H1 (cell line): Measurements from ENCODE around the gene PPFIBP2. TPM values are rescaled to one million over a fixed set of nuclear protein-coding genes. Genes with fewer than 3 reads are reported as not detected.
A peak's percentile ranks its signal among the peaks of the same experiment; 100 is the strongest.

ENCODE experiments used
- CTCF ChIA-PET: fragments of 300-600 bp; sonication (Branson Sonifier 250); formaldehyde crosslinking; loops from one replicate; lab custom pipeline; 2021; ENCODE audit not compliant: partially characterized antibody; lab: Charles Lee
- POLR2A ChIA-PET: fragments of 300-600 bp; sonication (Branson Sonifier 250); formaldehyde crosslinking; loops from one replicate; lab custom pipeline; 2021; ENCODE audit warnings: inconsistent platforms; ENCODE audit not compliant: partially characterized antibody; lab: Charles Lee
- DNase-seq, 2 experiments: peaks; one replicate each; pipeline versions ENCODE4 v3.0.0 to v3.0.0-alpha.2; 2010 to 2022; ENCODE audit warnings: low spot score in 2 of 2, low read depth in 1 of 2, mixed read lengths in 1 of 2
- FAIRE-seq: peaks from 2 replicates; lab custom pipeline; 2011; peaks lifted over from hg19 to GRCh38; lab: Jason Lieb, UNC
- H2AFZ ChIP-seq: 2 replicates; pipeline ENCODE4 v1.8.1; 2012; ENCODE audit warnings: low read length, inconsistent platforms
- H2AK5ac ChIP-seq: 2 replicates; pipeline ENCODE4 v1.6.1; 2013; ENCODE audit warnings: low read depth, low read length
- H2BK120ac ChIP-seq: replicated peaks from 2 replicates; pipeline ENCODE3; 2013; ENCODE audit warnings: low read depth, low read length, inconsistent platforms
- H2BK12ac ChIP-seq: 2 replicates; pipeline ENCODE4 v1.6.1; 2013; ENCODE audit warnings: low read depth, low read length
- H2BK15ac ChIP-seq: 2 replicates; pipeline ENCODE4 v1.6.1; 2013; ENCODE audit warnings: low read length
- H2BK20ac ChIP-seq: 2 replicates; pipeline ENCODE4 v1.6.1; 2013; ENCODE audit warnings: low read length
- H2BK5ac ChIP-seq: 2 replicates; pipeline ENCODE4 v1.6.1; 2013; ENCODE audit warnings: low read depth, low read length
- H3K14ac ChIP-seq: 2 replicates; pipeline ENCODE4 v1.6.1; 2013; ENCODE audit warnings: inconsistent platforms; ENCODE audit not compliant: insufficient read length
- H3K18ac ChIP-seq: 2 replicates; pipeline ENCODE4 v1.6.1; 2013; ENCODE audit warnings: low read length; ENCODE audit errors: extremely low read depth
- H3K23ac ChIP-seq: 2 replicates; pipeline ENCODE4 v1.6.1; 2013; ENCODE audit warnings: inconsistent platforms; ENCODE audit not compliant: insufficient read length
- H3K23me2 ChIP-seq: 2 replicates; pipeline ENCODE4 v1.6.1; 2013; ENCODE audit warnings: low read depth, low read length
- H3K27ac ChIP-seq: 2 replicates; pipeline ENCODE4 v1.6.1; 2011; ENCODE audit warnings: low read depth, low read length, inconsistent platforms
- H3K27me3 ChIP-seq, 4 experiments: replicated peaks in 1 of 4; 1 replicate in 1 of 4; 2 replicates in 3 of 4; pipeline versions ENCODE4 v1.6.1 to v1.8.1; 2011 to 2013; ENCODE audit warnings: low read length in 3 of 4, mild to moderate bottlenecking in 3 of 4, inconsistent platforms in 2 of 4, mixed read lengths in 2 of 4, moderate library complexity in 1 of 4; ENCODE audit not compliant: control insufficient read depth in 3 of 4, insufficient read depth in 3 of 4; ENCODE audit errors: extremely low read depth in 1 of 4
- H3K36me3 ChIP-seq, 4 experiments: 2 replicates each; pipeline versions ENCODE4 v1.6.1 to v1.8.1; 2011 to 2013; ENCODE audit warnings: mild to moderate bottlenecking in 4 of 4, low read length in 3 of 4, moderate library complexity in 2 of 4, control low read depth in 1 of 4, inconsistent platforms in 1 of 4; ENCODE audit not compliant: insufficient read depth in 4 of 4, control insufficient read depth in 2 of 4
- H3K4ac ChIP-seq: replicated peaks from 2 replicates; pipeline ENCODE3; 2013; ENCODE audit warnings: low read length, low read depth, mixed read lengths, inconsistent platforms; ENCODE audit not compliant: insufficient read length
- H3K4me1 ChIP-seq, 4 experiments: replicated peaks in 1 of 4; 1 replicate in 1 of 4; 2 replicates in 3 of 4; pipeline versions ENCODE4 v1.6.1 to v1.8.1; 2011 to 2013; ENCODE audit warnings: low read length in 3 of 4, inconsistent platforms in 2 of 4, mixed read lengths in 1 of 4; ENCODE audit not compliant: insufficient read depth in 4 of 4, control insufficient read depth in 3 of 4
- H3K4me2 ChIP-seq, 2 experiments: 2 replicates each; pipeline versions ENCODE4 v1.6.1 to v1.8.1; 2011 to 2013; ENCODE audit warnings: low read depth in 2 of 2, low read length in 2 of 2, control low read depth in 1 of 2, inconsistent platforms in 1 of 2, mild to moderate bottlenecking in 1 of 2; ENCODE audit not compliant: insufficient read depth in 1 of 2
- H3K4me3 ChIP-seq, 4 experiments: fragments of 200-600, 300-600 bp in 1 of 4; sonication (generic), shearing (Covaris generic), sonication (Bioruptor Twin) in 1 of 4; 2 replicates each; pipeline versions ENCODE4 v1.5.1 to v1.8.1; 2011 to 2016; ENCODE audit warnings: low read length in 4 of 4, low read depth in 3 of 4, control low read depth in 2 of 4, inconsistent platforms in 2 of 4, mild to moderate bottlenecking in 2 of 4, mixed read lengths in 1 of 4, moderate library complexity in 1 of 4; ENCODE audit not compliant: insufficient read depth in 2 of 4; ENCODE audit errors: extremely low read depth in 1 of 4
- H3K56ac ChIP-seq: replicated peaks from 2 replicates; pipeline ENCODE3; 2013; ENCODE audit warnings: low read depth, mild to moderate bottlenecking, mixed read lengths, low read length, inconsistent platforms; ENCODE audit not compliant: insufficient read length
- H3K79me1 ChIP-seq: 2 replicates; pipeline ENCODE4 v1.6.1; 2013; ENCODE audit warnings: low read depth, low read length, control low read depth
- H3K79me2 ChIP-seq, 2 experiments: 2 replicates each; pipeline versions ENCODE4 v1.6.1 to v1.8.1; 2012 to 2013; ENCODE audit warnings: low read length in 2 of 2, mild to moderate bottlenecking in 2 of 2, inconsistent platforms in 1 of 2; ENCODE audit not compliant: insufficient read depth in 2 of 2, control insufficient read depth in 1 of 2
- H3K9ac ChIP-seq, 4 experiments: replicated peaks in 1 of 4; 1 replicate in 1 of 4; 2 replicates in 3 of 4; pipeline versions ENCODE4 v1.6.1 to v1.8.1; 2011 to 2013; ENCODE audit warnings: low read depth in 3 of 4, low read length in 3 of 4, control low read depth in 2 of 4, mild to moderate bottlenecking in 2 of 4, moderate library complexity in 2 of 4, inconsistent platforms in 1 of 4; ENCODE audit errors: extremely low read depth in 1 of 4
- H3K9me3 ChIP-seq, 2 experiments: 2 replicates each; pipeline versions ENCODE4 v1.6.1 to v1.8.1; 2012 to 2013; ENCODE audit warnings: mild to moderate bottlenecking in 2 of 2, moderate library complexity in 2 of 2, control low read depth in 1 of 2, inconsistent platforms in 1 of 2, low read depth in 1 of 2, low read length in 1 of 2, mixed read lengths in 1 of 2; ENCODE audit not compliant: insufficient read depth in 2 of 2
- H4K20me1 ChIP-seq, 2 experiments: replicated peaks in 1 of 2; 2 replicates each; pipeline versions ENCODE3 to v1.8.1; 2011 to 2013; ENCODE audit warnings: inconsistent platforms in 2 of 2, low read length in 2 of 2, mild to moderate bottlenecking in 1 of 2; ENCODE audit not compliant: insufficient read depth in 2 of 2, control insufficient read depth in 1 of 2
- H4K5ac ChIP-seq: 2 replicates; pipeline ENCODE4 v1.6.1; 2013; ENCODE audit warnings: low read length, low read depth, mixed read lengths, inconsistent platforms; ENCODE audit not compliant: insufficient read length
- H4K8ac ChIP-seq: 2 replicates; pipeline ENCODE4 v1.8.0; 2013; ENCODE audit warnings: mild to moderate bottlenecking, moderate library complexity, low read length, inconsistent platforms; ENCODE audit not compliant: insufficient read depth; ENCODE audit errors: extremely low read depth
- H4K91ac ChIP-seq: replicated peaks from 2 replicates; pipeline ENCODE3; 2013; ENCODE audit warnings: low read length, mixed read lengths, inconsistent platforms; ENCODE audit not compliant: insufficient read length
- CBX5 ChIP-seq: fragments of 300-800, 300-1000 bp; sonication (generic); IDR thresholded peaks from 2 replicates; pipeline ENCODE4 v1.7.1; 2016; ENCODE audit warnings: antibody characterized with exemption, low read length, low read depth
- EZH2 ChIP-seq: fragments of 200-600 bp; sonication (generic); IDR thresholded peaks from 2 replicates; pipeline ENCODE4 v1.7.1; 2012; ENCODE audit warnings: low read depth, mild to moderate bottlenecking, moderate library complexity, low read length, inconsistent platforms; ENCODE audit not compliant: severe bottlenecking
- JUND ChIP-seq: IDR thresholded peaks from 2 replicates; pipeline ENCODE4 v1.6.1; 2011; ENCODE audit warnings: mild to moderate bottlenecking, improper control_type of control experiment, low read length
- KDM4A ChIP-seq: IDR thresholded peaks from one replicate; pipeline ENCODE4 v1.7.1; 2012; ENCODE audit warnings: low read depth, mild to moderate bottlenecking, moderate library complexity, low read length, inconsistent platforms; ENCODE audit not compliant: severe bottlenecking
- RNF2 ChIP-seq: fragments of 200-900, 300-1000 bp; sonication (generic); IDR thresholded peaks from 2 replicates; pipeline ENCODE4 v1.7.1; 2016; ENCODE audit warnings: borderline replicate concordance, low read depth, mild to moderate bottlenecking, antibody characterized with exemption, low read length; ENCODE audit not compliant: poor library complexity, severe bottlenecking; ENCODE audit errors: missing control alignments
- RXRA ChIP-seq: IDR thresholded peaks from 2 replicates; pipeline ENCODE4 v1.6.1; 2011; ENCODE audit warnings: low read depth, mild to moderate bottlenecking, low read length, moderate library complexity; ENCODE audit not compliant: insufficient read depth
- WGBS, 2 experiments: shearing (Covaris generic) in 1 of 2; methylation state at CpG; one replicate each; pipeline versions ENCODE4 v1.1.6 to v1.1.7; 2013 to 2015; ENCODE audit warnings: low lambda C conversion rate in 2 of 2, mixed read lengths in 2 of 2, inconsistent platforms in 1 of 2, low coverage in 1 of 2, missing lambda C conversion rate in 1 of 2; ENCODE audit not compliant: insufficient replicate concordance in 2 of 2, insufficient coverage in 1 of 2, insufficient read length in 1 of 2; ENCODE audit errors: extremely low coverage in 1 of 2, missing lambda C conversion rate in 1 of 2; 5-methylcytosine and 5-hydroxymethylcytosine counted together
- polyA plus RNA-seq, 7 experiments: library from polyadenylated mRNA; depleted of rRNA in 3 of 7; stranded (reverse) in 5 of 7; unstranded in 2 of 7; fragments of >200 nt in 5 of 7; fragments of 200-250 nt in 2 of 7; gene quantifications; 1 replicate in 5 of 7; 2 replicates in 1 of 7; 4 replicates in 1 of 7; pipeline versions ENCODE4 v1.2.1 to v1.2.3, GENCODE V29; 2011 to 2013; ENCODE audit warnings: missing spikeins in 2 of 7, mixed read lengths in 2 of 7
- total RNA-seq: library from RNA; stranded (reverse); fragmentation: NEBNext Ultra II Directional; extraction: Animal tissue kit (Norgen Biotek cat#: 25700); gene quantifications from 2 replicates; pipeline ENCODE4 v1.2.1, GENCODE V29; 2021
- TF ChIP-seq, protein P1 (sequence below), 3 experiments: IDR thresholded peaks; 1 replicate in 2 of 3; 2 replicates in 1 of 3; pipeline versions ENCODE4 v1.5.1 to v1.6.1; 2011; ENCODE audit warnings: low read length in 3 of 3, mild to moderate bottlenecking in 3 of 3, inconsistent platforms in 2 of 3, low read depth in 1 of 3, moderate library complexity in 1 of 3; ENCODE audit not compliant: insufficient read depth in 1 of 3; ENCODE audit errors: control extremely low read depth in 1 of 3
- TF ChIP-seq, protein P2 (sequence below): IDR thresholded peaks from 2 replicates; pipeline ENCODE4 v1.6.1; 2011; ENCODE audit warnings: low read length, improper control_type of control experiment

The PPFIBP2 gene
- total and polyA plus RNA-seq, 2 of the 8 experiments (the other 6 are each of a cell fraction or from before 2014, with no cell fraction given) = 5.5 to 9.8 TPM

DNA sequence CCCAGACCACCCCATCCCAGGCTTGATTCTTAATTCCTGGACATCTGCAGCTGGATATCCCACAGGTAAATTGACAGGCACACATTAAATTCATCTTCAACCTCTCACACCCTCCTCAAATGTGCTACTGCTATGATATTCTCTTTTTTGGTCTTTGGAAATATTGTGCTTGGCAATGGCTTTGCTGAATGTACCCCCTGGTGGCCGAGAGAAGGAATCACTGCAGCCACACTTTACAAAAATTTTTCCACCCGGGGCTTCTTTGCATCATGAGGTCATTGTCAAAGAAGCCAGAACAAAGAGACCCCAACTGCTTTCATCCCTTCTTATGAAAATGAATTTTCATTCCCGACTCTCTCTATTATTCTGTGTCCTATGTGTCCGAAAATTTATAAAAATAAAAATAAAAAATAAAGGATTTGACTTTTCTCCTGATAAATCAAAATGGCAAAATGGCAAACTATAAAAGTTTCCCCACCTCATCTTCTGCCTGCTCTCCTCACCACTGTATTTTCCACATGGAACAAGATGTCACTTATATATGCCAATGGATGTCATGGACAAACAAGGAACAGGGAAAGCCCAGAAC, 174.5 kb downstream of the PPFIBP2 start:
- FAIRE-seq = peak; percentile 42
- peak overlapping the region; percentile 51; the same call in 1 of the 2 replicates for H2AFZ ChIP-seq
- TF ChIP-seq, protein P1, sequence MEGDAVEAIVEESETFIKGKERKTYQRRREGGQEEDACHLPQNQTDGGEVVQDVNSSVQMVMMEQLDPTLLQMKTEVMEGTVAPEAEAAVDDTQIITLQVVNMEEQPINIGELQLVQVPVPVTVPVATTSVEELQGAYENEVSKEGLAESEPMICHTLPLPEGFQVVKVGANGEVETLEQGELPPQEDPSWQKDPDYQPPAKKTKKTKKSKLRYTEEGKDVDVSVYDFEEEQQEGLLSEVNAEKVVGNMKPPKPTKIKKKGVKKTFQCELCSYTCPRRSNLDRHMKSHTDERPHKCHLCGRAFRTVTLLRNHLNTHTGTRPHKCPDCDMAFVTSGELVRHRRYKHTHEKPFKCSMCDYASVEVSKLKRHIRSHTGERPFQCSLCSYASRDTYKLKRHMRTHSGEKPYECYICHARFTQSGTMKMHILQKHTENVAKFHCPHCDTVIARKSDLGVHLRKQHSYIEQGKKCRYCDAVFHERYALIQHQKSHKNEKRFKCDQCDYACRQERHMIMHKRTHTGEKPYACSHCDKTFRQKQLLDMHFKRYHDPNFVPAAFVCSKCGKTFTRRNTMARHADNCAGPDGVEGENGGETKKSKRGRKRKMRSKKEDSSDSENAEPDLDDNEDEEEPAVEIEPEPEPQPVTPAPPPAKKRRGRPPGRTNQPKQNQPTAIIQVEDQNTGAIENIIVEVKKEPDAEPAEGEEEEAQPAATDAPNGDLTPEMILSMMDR (IDR thresholded peaks at IDR 0.05; ENCODE audit: control extremely low read depth in 1 of 3, insufficient read depth in 1 of 3, low read depth in 1 of 3, low read length in 3 of 3) = peak; percentile 26 to 63 (median 60)
- TF ChIP-seq CBX5 (no peak), RXRA (no peak), RNF2 (no peak), EZH2 (no peak), JUND (0 out of 2 replicates have a peak, but pooled peaks have one; percentile 32), KDM4A (no peak)
- TF ChIP-seq, protein P2, sequence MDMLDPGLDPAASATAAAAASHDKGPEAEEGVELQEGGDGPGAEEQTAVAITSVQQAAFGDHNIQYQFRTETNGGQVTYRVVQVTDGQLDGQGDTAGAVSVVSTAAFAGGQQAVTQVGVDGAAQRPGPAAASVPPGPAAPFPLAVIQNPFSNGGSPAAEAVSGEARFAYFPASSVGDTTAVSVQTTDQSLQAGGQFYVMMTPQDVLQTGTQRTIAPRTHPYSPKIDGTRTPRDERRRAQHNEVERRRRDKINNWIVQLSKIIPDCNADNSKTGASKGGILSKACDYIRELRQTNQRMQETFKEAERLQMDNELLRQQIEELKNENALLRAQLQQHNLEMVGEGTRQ = no peak

More for the DNA sequence above, 174.5 kb downstream of the PPFIBP2 start:
- Histone ChIP-seq H3K4me1 (peaks cover 0 to 4% (median under 1%) of the 10 kb centered on the region in 4 experiments; a peak in 2 of 7 replicates), H3K56ac (no peak overlapping the region), H3K27ac (no peak overlapping the region), H2BK120ac (no peak overlapping the region), H4K91ac (no peak overlapping the region), H3K14ac (no peak overlapping the region), H3K79me2 (no peaks in the 10 kb centered on the region), H3K4me3 (no peak overlapping the region), H3K18ac (no peak overlapping the region), H3K23me2 (no peaks in the 10 kb centered on the region), H4K20me1 (no peaks in the 10 kb centered on the region), H4K8ac (no peak overlapping the region), H2BK12ac (no peak overlapping the region), H3K27me3 (no peaks in the 10 kb centered on the region), H3K9ac (no peak overlapping the region), H3K4ac (no peak overlapping the region), H3K9me3 (no peaks in the 10 kb centered on the region), H2AK5ac (no peak overlapping the region), H2BK15ac (no peak overlapping the region), H3K36me3 (no peaks in the 10 kb centered on the region), H4K5ac (no peak overlapping the region), H2BK20ac (no peak overlapping the region), H3K23ac (no peak overlapping the region), H2BK5ac (no peak overlapping the region), H3K79me1 (no peaks in the 10 kb centered on the region), H3K4me2 (no peak overlapping the region)
- ChIA-PET POLR2A (interaction anchor here (0.9 kb wide), 1 partner anchor 15 kb away, joined by 3 read pairs; the partner anchor contains the start of gene CYB5R2), CTCF (interaction anchor here (0.6 to 5.1 kb wide), 26 partner anchors 8 to 592 kb away, joined by 3 to 35 read pairs (median 3); partner anchors contain the start of gene CYB5R2)
- DNase-seq = no peak
- 22% methylated on average over 4 of the region's 4 CpGs; no CpG with 5 or more reads in 1 of the 2 experiments for WGBS, 2 experiments
